Measurements from ENCODE around the gene KNOP1. TPM values are rescaled to one million over a fixed set of nuclear protein-coding genes. Genes with fewer than 3 reads are reported as not detected.

The KNOP1 gene
- total RNA-seq, 1 experiment from 2014 or later: 60.4 TPM

GRCh38 chr16:19664166-19664565 lies 53.9 kb downstream of the KNOP1 start:
- ChIA-PET CTCF (no interaction called here), POLR2A (ENCODE audit: unreplicated experiment) (interaction anchor here (0.7 kb wide), 1 partner anchor 9 kb away, joined by 3 read pairs; no protein-coding TSS in a partner anchor)

GRCh38 chr16:19662351-19662750 lies 55.7 kb downstream of the KNOP1 start:
- TF ChIP-seq EZH2 (IDR thresholded peaks at IDR 0.05; ENCODE audit: low read depth) (no peak), CTCF (conservative IDR thresholded peaks at IDR 0.05) (no peak)
- H3K9me2 ChIP-seq (ENCODE audit: insufficient read depth): no peaks in the 10 kb centered on the region
- H3K36me3 ChIP-seq (ENCODE audit: low read depth): no peaks in the 10 kb centered on the region
- H2AFZ ChIP-seq: no peak overlapping the region
- ChIA-PET POLR2A (ENCODE audit: unreplicated experiment) (no interaction called here), CTCF (no interaction called here)
- H3K4me3 ChIP-seq: no peak overlapping the region
- no TSS peak for BruUV-seq (replicated peaks)
- H3K27me3 ChIP-seq (ENCODE audit: insufficient read depth, low read depth): no peaks in the 10 kb centered on the region
- no peaks in the 10 kb centered on the region for H3K9me3 ChIP-seq (ENCODE audit: insufficient read depth, low read depth)
- H3K27ac ChIP-seq: no peak overlapping the region
- intact Hi-C loops (cut with micrococcal nuclease; ENCODE audit: unreplicated experiment): no loop called here
- no peak for DNase-seq
- no peaks in the 10 kb centered on the region for H3F3A ChIP-seq (ENCODE audit: insufficient read depth, low read depth)
- no peaks in the 10 kb centered on the region for H3K4me1 ChIP-seq (replicated peaks; ENCODE audit: insufficient read depth)
- no peaks in the 10 kb centered on the region for H3K79me2 ChIP-seq (ENCODE audit: low read depth)
- H3K4me2 ChIP-seq: no peak overlapping the region
- H4K20me1 ChIP-seq (ENCODE audit: insufficient read depth): no peaks in the 10 kb centered on the region

More at GRCh38 chr16:19664166-19664565, 53.9 kb downstream of the KNOP1 start:
- intact Hi-C loops (cut with micrococcal nuclease; ENCODE audit: unreplicated experiment): no loop called here
- Histone ChIP-seq H3K9me2 (ENCODE audit: insufficient read depth) (no peaks in the 10 kb centered on the region), H3K4me2 (no peak overlapping the region), H4K20me1 (ENCODE audit: insufficient read depth) (no peaks in the 10 kb centered on the region), H3K4me1 (replicated peaks; ENCODE audit: insufficient read depth) (no peaks in the 10 kb centered on the region), H3F3A (ENCODE audit: insufficient read depth, low read depth) (no peaks in the 10 kb centered on the region), H3K79me2 (ENCODE audit: low read depth) (no peaks in the 10 kb centered on the region), H3K36me3 (ENCODE audit: low read depth) (no peaks in the 10 kb centered on the region), H3K27ac (no peak overlapping the region), H2AFZ (no peak overlapping the region), H3K4me3 (no peak overlapping the region), H3K27me3 (ENCODE audit: insufficient read depth, low read depth) (no peaks in the 10 kb centered on the region), H3K9me3 (ENCODE audit: insufficient read depth, low read depth) (no peaks in the 10 kb centered on the region)
- no peak for DNase-seq
- TF ChIP-seq CTCF (conservative IDR thresholded peaks at IDR 0.05): no peak
- no peak for TF ChIP-seq EZH2 (IDR thresholded peaks at IDR 0.05; ENCODE audit: low read depth)
- BruUV-seq (replicated peaks): no TSS peak

GRCh38 chr16:19660432-19660831 lies 57.6 kb downstream of the KNOP1 start:
- CTCF ChIA-PET: no interaction called here
- intact Hi-C loops (cut with micrococcal nuclease; ENCODE audit: unreplicated experiment): no loop called here

More at GRCh38 chr16:19660432-19660831, 57.6 kb downstream of the KNOP1 start:
- Histone ChIP-seq H3K79me2 (ENCODE audit: low read depth) (no peaks in the 10 kb centered on the region), H2AFZ (no peak overlapping the region), H3K4me1 (replicated peaks; ENCODE audit: insufficient read depth) (no peaks in the 10 kb centered on the region), H3K9me2 (ENCODE audit: insufficient read depth) (no peaks in the 10 kb centered on the region), H3F3A (ENCODE audit: insufficient read depth, low read depth) (no peaks in the 10 kb centered on the region), H3K9me3 (ENCODE audit: insufficient read depth, low read depth) (no peaks in the 10 kb centered on the region), H3K27ac (no peak overlapping the region), H4K20me1 (ENCODE audit: insufficient read depth) (no peaks in the 10 kb centered on the region), H3K4me3 (no peak overlapping the region), H3K4me2 (no peak overlapping the region), H3K27me3 (ENCODE audit: insufficient read depth, low read depth) (no peaks in the 10 kb centered on the region), H3K36me3 (ENCODE audit: low read depth) (no peaks in the 10 kb centered on the region)
- POLR2A ChIA-PET (ENCODE audit: unreplicated experiment): no interaction called here
- BruUV-seq (replicated peaks): no TSS peak
- TF ChIP-seq EZH2 (IDR thresholded peaks at IDR 0.05; ENCODE audit: low read depth) (no peak), CTCF (conservative IDR thresholded peaks at IDR 0.05) (no peak)
- DNase-seq: no peak
